ENCODE measurements around the gene NRAP. TPM values are rescaled to one million over a fixed set of nuclear protein-coding genes. Genes with fewer than 3 reads are reported as not detected.

Gene NRAP
- total and polyA plus RNA-seq, 2 of the 8 experiments (the other 6 are each of a cell fraction or from before 2014, with no cell fraction given), result not detected

GRCh38 chr10:113613427-113613826 lies 50.4 kb downstream of the NRAP start:
- H3K36me3 ChIP-seq (ENCODE audit: control insufficient read depth in 2 of 4, insufficient read depth in 4 of 4, low read length in 3 of 4), result no peaks in the 10 kb centered on the region
- peaks cover 3% of the 10 kb centered on the region; the same call in 1 of the 2 replicates for H3K23me2 ChIP-seq (ENCODE audit: low read depth, low read length)
- H4K5ac ChIP-seq (ENCODE audit: insufficient read length, low read depth, low read length), result no peak overlapping the region
- H3K56ac ChIP-seq (replicated peaks; ENCODE audit: insufficient read length, low read depth, low read length), result no peak overlapping the region
- no peaks in the 10 kb centered on the region for H3K79me2 ChIP-seq (ENCODE audit: control insufficient read depth in 1 of 2, insufficient read depth in 2 of 2, low read length in 2 of 2)
- peaks cover 2 to 24% (median 22%) of the 10 kb centered on the region in 4 experiments for H3K4me1 ChIP-seq (replicated peaks in 1 of 4; ENCODE audit: control insufficient read depth in 3 of 4, insufficient read depth in 4 of 4, low read length in 3 of 4)
- peak overlapping the region; percentile 50; the same call in 1 of the 2 replicates for H2BK15ac ChIP-seq (ENCODE audit: low read length)
- no peaks in the 10 kb centered on the region for H3K9me3 ChIP-seq (ENCODE audit: insufficient read depth in 2 of 2, low read depth in 1 of 2, low read length in 1 of 2)
- no peaks in the 10 kb centered on the region for H3K79me1 ChIP-seq (ENCODE audit: low read depth, low read length)
- no peak overlapping the region for H4K8ac ChIP-seq (ENCODE audit: extremely low read depth, insufficient read depth, low read length)
- H3K14ac ChIP-seq (ENCODE audit: insufficient read length), result no peak overlapping the region
- H2BK20ac ChIP-seq (ENCODE audit: low read length), result no peak overlapping the region
- H2BK120ac ChIP-seq (replicated peaks; ENCODE audit: low read depth, low read length), result no peak overlapping the region
- no peak overlapping the region; the same call in 1 of the 2 replicates for H3K18ac ChIP-seq (ENCODE audit: extremely low read depth, low read length)
- ChIA-PET POLR2A (ENCODE audit: partially characterized antibody) (no interaction called here), CTCF (ENCODE audit: partially characterized antibody) (interaction anchor here (0.6 to 4.3 kb wide), 3 partner anchors 13 to 240 kb away, joined by 5 to 33 read pairs (median 6); no protein-coding TSS in a partner anchor)
- H2BK5ac ChIP-seq (ENCODE audit: low read depth, low read length), result no peak overlapping the region
- H3K27ac ChIP-seq (ENCODE audit: low read depth, low read length), result no peak overlapping the region
- H3K4me2 ChIP-seq (ENCODE audit: insufficient read depth in 1 of 2, low read depth in 2 of 2, low read length in 2 of 2), result 0 out of 4 replicates have a peak overlapping the region, but pooled peaks of 1 of the 2 experiments have one; percentile 7
- DNase-seq (ENCODE audit: low read depth in 1 of 2, low spot score in 2 of 2) (no peak), FAIRE-seq (no peak)
- no peak overlapping the region for H3K9ac ChIP-seq (replicated peaks in 1 of 4; ENCODE audit: extremely low read depth in 1 of 4, low read depth in 3 of 4, low read length in 3 of 4)
- no peak overlapping the region for H3K4ac ChIP-seq (replicated peaks; ENCODE audit: insufficient read length, low read depth, low read length)
- no peak overlapping the region for H2BK12ac ChIP-seq (ENCODE audit: low read depth, low read length)
- no peak overlapping the region for H4K91ac ChIP-seq (replicated peaks; ENCODE audit: insufficient read length, low read length)
- peaks cover 0 to 9% (median under 1%) of the 10 kb centered on the region in 4 experiments; a peak in 3 of 7 replicates for H3K27me3 ChIP-seq (replicated peaks in 1 of 4; ENCODE audit: control insufficient read depth in 3 of 4, extremely low read depth in 1 of 4, insufficient read depth in 3 of 4, low read length in 3 of 4)
- no peak overlapping the region for H2AK5ac ChIP-seq (ENCODE audit: low read depth, low read length)
- 95% methylated on average over 2 of the region's 2 CpGs; no CpG with 5 or more reads in 1 of the 2 experiments for WGBS, 2 experiments (ENCODE audit: extremely low coverage in 1 of 2, insufficient coverage in 1 of 2, insufficient read length in 1 of 2, insufficient replicate concordance in 2 of 2, low coverage in 1 of 2, low lambda C conversion rate in 2 of 2, missing lambda C conversion rate in 1 of 2)
- H4K20me1 ChIP-seq (replicated peaks in 1 of 2; ENCODE audit: control insufficient read depth in 1 of 2, insufficient read depth in 2 of 2, low read length in 2 of 2), result no peaks in the 10 kb centered on the region
- no peak overlapping the region for H3K23ac ChIP-seq (ENCODE audit: insufficient read length)
- H2AFZ ChIP-seq (ENCODE audit: low read length), result no peak overlapping the region
- no peak overlapping the region for H3K4me3 ChIP-seq (ENCODE audit: extremely low read depth in 1 of 4, insufficient read depth in 2 of 4, low read depth in 3 of 4, low read length in 4 of 4)
- TF ChIP-seq TAF1 (IDR thresholded peaks at IDR 0.05; ENCODE audit: low read depth, low read length), result no peak
- no peak for TF ChIP-seq EZH2 (IDR thresholded peaks at IDR 0.05; ENCODE audit: low read depth, low read length, severe bottlenecking)
- TF ChIP-seq GABPA (IDR thresholded peaks at IDR 0.05; ENCODE audit: borderline replicate concordance, insufficient read depth, low read length), result no peak
- no peak for TF ChIP-seq RBBP5 (IDR thresholded peaks at IDR 0.05; ENCODE audit: borderline replicate concordance, low read depth, low read length)
- TF ChIP-seq CEBPB (IDR thresholded peaks at IDR 0.05; ENCODE audit: low read depth, low read length), result no peak
- TF ChIP-seq SIRT6 (IDR thresholded peaks at IDR 0.05; ENCODE audit: low read length), result no peak
- no peak for TF ChIP-seq PHF8 (conservative IDR thresholded peaks at IDR 0.05; ENCODE audit: low read depth, low read length)
- TF ChIP-seq SP1 (IDR thresholded peaks at IDR 0.05; ENCODE audit: low read depth, low read length), result no peak
- TF ChIP-seq CHD1 (IDR thresholded peaks at IDR 0.05; ENCODE audit: low read depth, low read length), result no peak
- TF ChIP-seq SP4 (IDR thresholded peaks at IDR 0.05; ENCODE audit: low read length), result no peak
- TF ChIP-seq NRF1 (IDR thresholded peaks at IDR 0.05; ENCODE audit: low read depth, low read length), result no peak
- no peak for TF ChIP-seq HDAC6 (IDR thresholded peaks at IDR 0.05; ENCODE audit: low read depth, low read length)
- no peak for TF ChIP-seq SAP30 (IDR thresholded peaks at IDR 0.05; ENCODE audit: insufficient read depth, insufficient replicate concordance, low read length)
- no peak for TF ChIP-seq SRF (IDR thresholded peaks at IDR 0.05; ENCODE audit: low read depth, low read length)
- TF ChIP-seq YY1 (IDR thresholded peaks at IDR 0.05; ENCODE audit: low read depth, low read length), result no peak
